ENCODE results near the gene ERP29. TPM values are rescaled to one million over a fixed set of nuclear protein-coding genes. Genes with fewer than 3 reads are reported as not detected.

ERP29 gene
- total and polyA plus RNA-seq, 2 of the 13 experiments (the other 11 are each of a cell fraction or from before 2014, with no cell fraction given): 111 to 147 TPM

- TF ChIP-seq SALL1 (CRISPR knock-in tag; IDR thresholded peaks at IDR 0.05) (peak; percentile 27; the same call in 1 of the 2 replicates), ETV6 (CRISPR knock-in tag; conservative IDR thresholded peaks at IDR 0.05) (peak; percentile 75; the same call in 1 of the 2 replicates), MTF2 (CRISPR knock-in tag; IDR thresholded peaks at IDR 0.05; ENCODE audit: borderline replicate concordance) (no peak), ZNF512 (CRISPR knock-in tag; IDR thresholded peaks at IDR 0.05) (no peak), PITX1 (CRISPR knock-in tag; IDR thresholded peaks at IDR 0.05) (peak; percentile 29; the same call in 1 of the 2 replicates), AGO1 (IDR thresholded peaks at IDR 0.05; ENCODE audit: low read depth, low read length, poor library complexity, severe bottlenecking) (peak; percentile 47), BCL6 (CRISPR knock-in tag; IDR thresholded peaks at IDR 0.05) (no peak), ZBTB25 (CRISPR knock-in tag; IDR thresholded peaks at IDR 0.05) (no peak), ZNF749 (CRISPR knock-in tag; IDR thresholded peaks at IDR 0.05; ENCODE audit: borderline replicate concordance) (no peak), MAFF (IDR thresholded peaks at IDR 0.05; ENCODE audit: low read depth, low read length) (no peak), ZNF264 (CRISPR knock-in tag; IDR thresholded peaks at IDR 0.05) (no peak), RFXAP (CRISPR knock-in tag; IDR thresholded peaks at IDR 0.05; ENCODE audit: borderline replicate concordance) (no peak), ZNF180 (CRISPR knock-in tag; IDR thresholded peaks at IDR 0.05; ENCODE audit: borderline replicate concordance, low read depth) (no peak), AGO2 (optimal IDR thresholded peaks at IDR 0.05; ENCODE audit: low read depth, low read length) (peak; percentile 92), ZNF589 (CRISPR knock-in tag; conservative IDR thresholded peaks at IDR 0.05) (0 out of 2 replicates have a peak, but pooled peaks have one; percentile 26), FOSL2 (CRISPR knock-in tag; IDR thresholded peaks at IDR 0.05) (peak; percentile 4; the same call in 1 of the 2 replicates), REPIN1 (CRISPR knock-in tag; IDR thresholded peaks at IDR 0.05; ENCODE audit: borderline replicate concordance, low read depth) (0 out of 2 replicates have a peak, but pooled peaks have one; percentile 50), CAMTA2 (CRISPR knock-in tag; IDR thresholded peaks at IDR 0.05; ENCODE audit: borderline replicate concordance) (no peak), ZNF329 (CRISPR knock-in tag; IDR thresholded peaks at IDR 0.05; ENCODE audit: low read depth) (peak; percentile 31; the same call in 1 of the 2 replicates), CBX5 (CRISPR knock-in tag; IDR thresholded peaks at IDR 0.05; ENCODE audit: borderline replicate concordance) (peak; percentile 34; the same call in 1 of the 2 replicates), SP4 (CRISPR knock-in tag; IDR thresholded peaks at IDR 0.05) (no peak; the same call in 1 of the 2 replicates), TBX3 (IDR thresholded peaks at IDR 0.05; ENCODE audit: borderline replicate concordance) (no peak), ZFP37 (CRISPR knock-in tag; IDR thresholded peaks at IDR 0.05; ENCODE audit: borderline replicate concordance) (no peak), ATM (IDR thresholded peaks at IDR 0.05; ENCODE audit: borderline replicate concordance) (no peak), TBX2 (CRISPR knock-in tag; IDR thresholded peaks at IDR 0.05; ENCODE audit: borderline replicate concordance) (peak; percentile 50), FOSL1 (CRISPR knock-in tag; IDR thresholded peaks at IDR 0.05; ENCODE audit: borderline replicate concordance) (no peak), SMAD9 (CRISPR knock-in tag; IDR thresholded peaks at IDR 0.05) (no peak), ZNF530 (CRISPR knock-in tag; IDR thresholded peaks at IDR 0.05; ENCODE audit: low read depth) (no peak)
Observed at GRCh38 chr12:112013601-112014402, 576 bp downstream of the ERP29 start (continued).
